H1 (cell line): ENCODE measurements around the gene HIGD2B. TPM values are rescaled to one million over a fixed set of nuclear protein-coding genes. Genes with fewer than 3 reads are reported as not detected.
"Not testable (repeated sequence)": the region's sequence is repeated elsewhere in the genome, so short reads cannot be mapped to it uniquely, and the experiment has no call there.

Experiments
- CTCF ChIA-PET: fragments of 300-600 bp; sonication (Branson Sonifier 250); formaldehyde crosslinking; loops from one replicate; lab custom pipeline; 2021; ENCODE audit not compliant: partially characterized antibody; lab: Charles Lee
- POLR2A ChIA-PET: fragments of 300-600 bp; sonication (Branson Sonifier 250); formaldehyde crosslinking; loops from one replicate; lab custom pipeline; 2021; ENCODE audit warnings: inconsistent platforms; ENCODE audit not compliant: partially characterized antibody; lab: Charles Lee
- DNase-seq, 2 experiments: peaks; one replicate each; pipeline versions ENCODE4 v3.0.0 to v3.0.0-alpha.2; 2010 to 2022; ENCODE audit warnings: low spot score in 2 of 2, low read depth in 1 of 2, mixed read lengths in 1 of 2
- FAIRE-seq: peaks from 2 replicates; lab custom pipeline; 2011; peaks lifted over from hg19 to GRCh38; lab: Jason Lieb, UNC
- H2AFZ ChIP-seq: 2 replicates; pipeline ENCODE4 v1.8.1; 2012; ENCODE audit warnings: low read length, inconsistent platforms
- H2AK5ac ChIP-seq: 2 replicates; pipeline ENCODE4 v1.6.1; 2013; ENCODE audit warnings: low read depth, low read length
- H2BK120ac ChIP-seq: replicated peaks from 2 replicates; pipeline ENCODE3; 2013; ENCODE audit warnings: low read depth, low read length, inconsistent platforms
- H2BK12ac ChIP-seq: 2 replicates; pipeline ENCODE4 v1.6.1; 2013; ENCODE audit warnings: low read depth, low read length
- H2BK15ac ChIP-seq: 2 replicates; pipeline ENCODE4 v1.6.1; 2013; ENCODE audit warnings: low read length
- H2BK20ac ChIP-seq: 2 replicates; pipeline ENCODE4 v1.6.1; 2013; ENCODE audit warnings: low read length
- H2BK5ac ChIP-seq: 2 replicates; pipeline ENCODE4 v1.6.1; 2013; ENCODE audit warnings: low read depth, low read length
- H3K14ac ChIP-seq: 2 replicates; pipeline ENCODE4 v1.6.1; 2013; ENCODE audit warnings: inconsistent platforms; ENCODE audit not compliant: insufficient read length
- H3K18ac ChIP-seq: 2 replicates; pipeline ENCODE4 v1.6.1; 2013; ENCODE audit warnings: low read length; ENCODE audit errors: extremely low read depth
- H3K23ac ChIP-seq: 2 replicates; pipeline ENCODE4 v1.6.1; 2013; ENCODE audit warnings: inconsistent platforms; ENCODE audit not compliant: insufficient read length
- H3K23me2 ChIP-seq: 2 replicates; pipeline ENCODE4 v1.6.1; 2013; ENCODE audit warnings: low read depth, low read length
- H3K27ac ChIP-seq: 2 replicates; pipeline ENCODE4 v1.6.1; 2011; ENCODE audit warnings: low read depth, low read length, inconsistent platforms
- H3K27me3 ChIP-seq, 4 experiments: replicated peaks in 1 of 4; 1 replicate in 1 of 4; 2 replicates in 3 of 4; pipeline versions ENCODE4 v1.6.1 to v1.8.1; 2011 to 2013; ENCODE audit warnings: low read length in 3 of 4, mild to moderate bottlenecking in 3 of 4, inconsistent platforms in 2 of 4, mixed read lengths in 2 of 4, moderate library complexity in 1 of 4; ENCODE audit not compliant: control insufficient read depth in 3 of 4, insufficient read depth in 3 of 4; ENCODE audit errors: extremely low read depth in 1 of 4
- H3K36me3 ChIP-seq, 4 experiments: 2 replicates each; pipeline versions ENCODE4 v1.6.1 to v1.8.1; 2011 to 2013; ENCODE audit warnings: mild to moderate bottlenecking in 4 of 4, low read length in 3 of 4, moderate library complexity in 2 of 4, control low read depth in 1 of 4, inconsistent platforms in 1 of 4; ENCODE audit not compliant: insufficient read depth in 4 of 4, control insufficient read depth in 2 of 4
- H3K4ac ChIP-seq: replicated peaks from 2 replicates; pipeline ENCODE3; 2013; ENCODE audit warnings: low read length, low read depth, mixed read lengths, inconsistent platforms; ENCODE audit not compliant: insufficient read length
- H3K4me1 ChIP-seq, 4 experiments: replicated peaks in 1 of 4; 1 replicate in 1 of 4; 2 replicates in 3 of 4; pipeline versions ENCODE4 v1.6.1 to v1.8.1; 2011 to 2013; ENCODE audit warnings: low read length in 3 of 4, inconsistent platforms in 2 of 4, mixed read lengths in 1 of 4; ENCODE audit not compliant: insufficient read depth in 4 of 4, control insufficient read depth in 3 of 4
- H3K4me2 ChIP-seq, 2 experiments: 2 replicates each; pipeline versions ENCODE4 v1.6.1 to v1.8.1; 2011 to 2013; ENCODE audit warnings: low read depth in 2 of 2, low read length in 2 of 2, control low read depth in 1 of 2, inconsistent platforms in 1 of 2, mild to moderate bottlenecking in 1 of 2; ENCODE audit not compliant: insufficient read depth in 1 of 2
- H3K4me3 ChIP-seq, 4 experiments: fragments of 200-600, 300-600 bp in 1 of 4; sonication (generic), shearing (Covaris generic), sonication (Bioruptor Twin) in 1 of 4; 2 replicates each; pipeline versions ENCODE4 v1.5.1 to v1.8.1; 2011 to 2016; ENCODE audit warnings: low read length in 4 of 4, low read depth in 3 of 4, control low read depth in 2 of 4, inconsistent platforms in 2 of 4, mild to moderate bottlenecking in 2 of 4, mixed read lengths in 1 of 4, moderate library complexity in 1 of 4; ENCODE audit not compliant: insufficient read depth in 2 of 4; ENCODE audit errors: extremely low read depth in 1 of 4
- H3K56ac ChIP-seq: replicated peaks from 2 replicates; pipeline ENCODE3; 2013; ENCODE audit warnings: low read depth, mild to moderate bottlenecking, mixed read lengths, low read length, inconsistent platforms; ENCODE audit not compliant: insufficient read length
- H3K79me1 ChIP-seq: 2 replicates; pipeline ENCODE4 v1.6.1; 2013; ENCODE audit warnings: low read depth, low read length, control low read depth
- H3K79me2 ChIP-seq, 2 experiments: 2 replicates each; pipeline versions ENCODE4 v1.6.1 to v1.8.1; 2012 to 2013; ENCODE audit warnings: low read length in 2 of 2, mild to moderate bottlenecking in 2 of 2, inconsistent platforms in 1 of 2; ENCODE audit not compliant: insufficient read depth in 2 of 2, control insufficient read depth in 1 of 2
- H3K9ac ChIP-seq, 4 experiments: replicated peaks in 1 of 4; 1 replicate in 1 of 4; 2 replicates in 3 of 4; pipeline versions ENCODE4 v1.6.1 to v1.8.1; 2011 to 2013; ENCODE audit warnings: low read depth in 3 of 4, low read length in 3 of 4, control low read depth in 2 of 4, mild to moderate bottlenecking in 2 of 4, moderate library complexity in 2 of 4, inconsistent platforms in 1 of 4; ENCODE audit errors: extremely low read depth in 1 of 4
- H3K9me3 ChIP-seq, 2 experiments: 2 replicates each; pipeline versions ENCODE4 v1.6.1 to v1.8.1; 2012 to 2013; ENCODE audit warnings: mild to moderate bottlenecking in 2 of 2, moderate library complexity in 2 of 2, control low read depth in 1 of 2, inconsistent platforms in 1 of 2, low read depth in 1 of 2, low read length in 1 of 2, mixed read lengths in 1 of 2; ENCODE audit not compliant: insufficient read depth in 2 of 2
- H4K20me1 ChIP-seq, 2 experiments: replicated peaks in 1 of 2; 2 replicates each; pipeline versions ENCODE3 to v1.8.1; 2011 to 2013; ENCODE audit warnings: inconsistent platforms in 2 of 2, low read length in 2 of 2, mild to moderate bottlenecking in 1 of 2; ENCODE audit not compliant: insufficient read depth in 2 of 2, control insufficient read depth in 1 of 2
- H4K5ac ChIP-seq: 2 replicates; pipeline ENCODE4 v1.6.1; 2013; ENCODE audit warnings: low read length, low read depth, mixed read lengths, inconsistent platforms; ENCODE audit not compliant: insufficient read length
- H4K8ac ChIP-seq: 2 replicates; pipeline ENCODE4 v1.8.0; 2013; ENCODE audit warnings: mild to moderate bottlenecking, moderate library complexity, low read length, inconsistent platforms; ENCODE audit not compliant: insufficient read depth; ENCODE audit errors: extremely low read depth
- H4K91ac ChIP-seq: replicated peaks from 2 replicates; pipeline ENCODE3; 2013; ENCODE audit warnings: low read length, mixed read lengths, inconsistent platforms; ENCODE audit not compliant: insufficient read length
- WGBS, 2 experiments: shearing (Covaris generic) in 1 of 2; methylation state at CpG; one replicate each; pipeline versions ENCODE4 v1.1.6 to v1.1.7; 2013 to 2015; ENCODE audit warnings: low lambda C conversion rate in 2 of 2, mixed read lengths in 2 of 2, inconsistent platforms in 1 of 2, low coverage in 1 of 2, missing lambda C conversion rate in 1 of 2; ENCODE audit not compliant: insufficient replicate concordance in 2 of 2, insufficient coverage in 1 of 2, insufficient read length in 1 of 2; ENCODE audit errors: extremely low coverage in 1 of 2, missing lambda C conversion rate in 1 of 2; 5-methylcytosine and 5-hydroxymethylcytosine counted together
- polyA plus RNA-seq, 7 experiments: library from polyadenylated mRNA; depleted of rRNA in 3 of 7; stranded (reverse) in 5 of 7; unstranded in 2 of 7; fragments of >200 nt in 5 of 7; fragments of 200-250 nt in 2 of 7; gene quantifications; 1 replicate in 5 of 7; 2 replicates in 1 of 7; 4 replicates in 1 of 7; pipeline versions ENCODE4 v1.2.1 to v1.2.3, GENCODE V29; 2011 to 2013; ENCODE audit warnings: missing spikeins in 2 of 7, mixed read lengths in 2 of 7
- total RNA-seq: library from RNA; stranded (reverse); fragmentation: NEBNext Ultra II Directional; extraction: Animal tissue kit (Norgen Biotek cat#: 25700); gene quantifications from 2 replicates; pipeline ENCODE4 v1.2.1, GENCODE V29; 2021

The HIGD2B gene
- total and polyA plus RNA-seq, 2 of the 8 experiments (the other 6 are each of a cell fraction or from before 2014, with no cell fraction given), result not detected

DNA sequence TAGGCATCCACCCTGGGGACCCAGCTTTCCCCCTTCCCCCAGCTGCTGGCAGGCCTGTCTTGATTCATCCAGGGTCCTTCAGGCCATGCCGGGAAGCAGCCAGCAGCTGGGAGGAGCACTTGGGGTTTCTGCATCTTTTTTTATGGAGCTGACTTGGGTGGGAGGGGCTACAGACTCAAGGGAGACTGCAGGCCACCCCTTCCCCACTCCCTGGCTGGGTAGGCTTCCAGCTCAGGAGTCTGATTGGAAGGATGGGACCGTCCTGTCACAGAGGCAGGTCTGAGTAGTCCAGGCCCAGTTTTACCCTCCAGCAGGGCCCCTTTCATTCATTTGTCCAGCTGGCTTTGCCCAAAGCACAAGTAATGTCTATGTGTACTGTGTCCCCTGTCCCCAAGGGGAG, 43.7 kb downstream of the HIGD2B start:
- CTCF ChIA-PET, H3K9ac ChIP-seq, H4K91ac ChIP-seq, H2BK12ac ChIP-seq, H3K9me3 ChIP-seq, H3K56ac ChIP-seq, H3K79me1 ChIP-seq, H3K18ac ChIP-seq, H3K4ac ChIP-seq, H4K20me1 ChIP-seq, H3K4me1 ChIP-seq, H3K23ac ChIP-seq, H3K14ac ChIP-seq, H2AK5ac ChIP-seq, H3K23me2 ChIP-seq, H3K79me2 ChIP-seq, H2BK20ac ChIP-seq, H3K36me3 ChIP-seq, H2BK15ac ChIP-seq, DNase-seq, H2AFZ ChIP-seq, H3K27ac ChIP-seq, FAIRE-seq, POLR2A ChIA-PET, H2BK5ac ChIP-seq, H3K4me2 ChIP-seq, H3K27me3 ChIP-seq, H4K8ac ChIP-seq, H3K4me3 ChIP-seq, H4K5ac ChIP-seq, H2BK120ac ChIP-seq: not testable (repeated sequence)
- WGBS, 2 experiments, result no CpG with 5 or more reads among the region's 2 CpGs

DNA sequence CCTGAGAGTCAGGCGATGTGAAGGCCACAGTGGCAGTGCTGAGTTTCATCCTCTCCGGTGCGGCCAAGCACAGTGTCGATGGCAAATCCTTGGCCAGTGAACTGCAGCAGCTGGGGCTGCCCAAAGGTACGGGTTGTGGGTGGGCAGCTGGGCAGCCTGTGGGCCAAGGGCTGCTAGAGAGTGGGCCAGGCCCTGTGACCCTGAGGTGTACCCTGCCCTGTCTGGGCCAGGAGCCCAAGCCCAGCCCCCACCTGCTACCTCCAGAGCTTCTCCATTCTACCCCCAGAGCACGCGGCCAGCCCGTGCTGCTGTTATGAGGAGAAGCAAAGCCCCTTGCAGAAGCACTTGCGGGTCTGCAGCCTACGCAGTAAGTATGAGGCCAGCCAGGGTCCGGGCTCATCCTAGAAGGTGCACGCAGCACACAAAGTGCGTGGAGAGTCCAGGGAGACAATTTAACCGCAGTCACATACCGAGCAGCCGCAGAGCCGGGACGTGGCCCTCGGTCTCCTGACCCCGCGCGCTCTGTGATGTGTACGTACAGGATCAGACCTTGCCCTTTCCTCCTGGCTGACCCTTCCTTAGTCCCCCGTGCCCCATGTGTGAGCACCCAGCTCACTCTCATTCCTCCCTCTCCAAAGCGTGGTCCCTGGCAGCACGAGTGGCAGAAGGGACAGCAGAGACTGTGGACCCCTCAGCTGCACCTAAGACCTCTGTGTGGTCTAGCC, 46.1 kb downstream of the HIGD2B start:
- H2AFZ ChIP-seq, H2AK5ac ChIP-seq, H3K9ac ChIP-seq, DNase-seq, H4K5ac ChIP-seq, H2BK5ac ChIP-seq, H2BK12ac ChIP-seq, H3K27ac ChIP-seq, H4K8ac ChIP-seq, H2BK20ac ChIP-seq, H3K23ac ChIP-seq, FAIRE-seq, H3K14ac ChIP-seq, CTCF ChIA-PET, H3K4me2 ChIP-seq, H3K23me2 ChIP-seq, H3K9me3 ChIP-seq, H3K4me3 ChIP-seq, H3K56ac ChIP-seq, H3K79me1 ChIP-seq, H2BK15ac ChIP-seq, H3K27me3 ChIP-seq, H3K36me3 ChIP-seq, POLR2A ChIA-PET, H4K91ac ChIP-seq, H3K18ac ChIP-seq, H4K20me1 ChIP-seq, H3K4ac ChIP-seq, H3K4me1 ChIP-seq, H2BK120ac ChIP-seq, H3K79me2 ChIP-seq: not testable (repeated sequence)
- WGBS, 2 experiments, result no CpG with 5 or more reads among the region's 26 CpGs
